K562 (cell line): ENCODE data around the gene ACTL10. TPM values are rescaled to one million over a fixed set of nuclear protein-coding genes. Genes with fewer than 3 reads are reported as not detected.
A peak's percentile ranks its signal among the peaks of the same experiment; 100 is the strongest.

Experiments
- ATF1 ChIP-seq, 2 experiments: fragments of 450-650 bp in 1 of 2; IDR thresholded peaks; 2 replicates each; pipeline ENCODE4 v1.6.1; 2016; ENCODE audit warnings: missing compliant biosample characterization in 1 of 2, missing genetic modification characterization in 1 of 2
- HMG20B ChIP-seq: fragments of 250-450 bp; sonication (Bioruptor Pico); IDR thresholded peaks from 2 replicates; pipeline ENCODE4 v1.5.0; 2021; ENCODE audit warnings: mild to moderate bottlenecking
- HOXB6 ChIP-seq: fragments of 250-450 bp; sonication (Bioruptor Pico); IDR thresholded peaks from 2 replicates; pipeline ENCODE4 v1.5.1; 2022; ENCODE audit warnings: mild to moderate bottlenecking, borderline replicate concordance
- JUND ChIP-seq, 2 experiments: IDR thresholded peaks; 2 replicates in 1 of 2; 3 replicates in 1 of 2; pipeline ENCODE4 v1.6.1; 2011; ENCODE audit warnings: borderline replicate concordance in 2 of 2, low read depth in 2 of 2, low read length in 2 of 2, improper control_type of control experiment in 1 of 2, missing biosample characterization in 1 of 2, missing genetic modification characterization in 1 of 2, missing genetic modification reagents in 1 of 2
- NR2C2 ChIP-seq, 2 experiments: fragments of 200-800 bp in 1 of 2; sonication (Bioruptor generic) in 1 of 2; sonication (generic) in 1 of 2; formaldehyde crosslinking in 1 of 2; IDR thresholded peaks; 2 replicates each; pipeline versions ENCODE4 v1.6.1 to v1.8.0; 2016 to 2022; ENCODE audit warnings: mild to moderate bottlenecking in 1 of 2, missing compliant biosample characterization in 1 of 2, missing genetic modification characterization in 1 of 2, missing genetic modification reagents in 1 of 2
- POLR2G ChIP-seq: fragments of 200-400 bp; formaldehyde crosslinking; IDR thresholded peaks from 2 replicates; pipeline ENCODE4 v1.6.1; 2017; ENCODE audit warnings: low read depth, mild to moderate bottlenecking, antibody characterized with exemption, low read length, moderate library complexity
- RBM34 ChIP-seq: fragments of 200-400 bp; formaldehyde crosslinking; IDR thresholded peaks from 2 replicates; pipeline ENCODE4 v1.6.1; 2018; ENCODE audit warnings: low read length, borderline replicate concordance; ENCODE audit not compliant: insufficient read depth
- ZNF507 ChIP-seq: conservative IDR thresholded peaks from 2 replicates; pipeline ENCODE4 v1.6.1; 2017; ENCODE audit warnings: missing genetic modification characterization, missing compliant biosample characterization
- polyA plus RNA-seq, 8 experiments: library from polyadenylated mRNA; depleted of rRNA in 4 of 8; stranded (reverse) in 5 of 8; unstranded in 3 of 8; fragments of >200 nt; fragmentation: Nextera tagmentation in 2 of 8; fragmentation: Illumina TruSeq in 1 of 8; extraction: Ambion mirVana in 2 of 8; extraction: Trizol in 1 of 8; gene quantifications; 2 replicates each; pipeline versions ENCODE4 v1.2.1 to v1.2.3, GENCODE V29; 2011 to 2014; ENCODE audit warnings: inconsistent platforms in 1 of 8, missing spikeins in 1 of 8
- total RNA-seq, 7 experiments: library from RNA; depleted of rRNA in 6 of 7; stranded (reverse); fragments of >200 nt in 6 of 7; fragmentation: Illumina TruSeq in 2 of 7; extraction: Trizol in 2 of 7; gene quantifications; 2 replicates each; pipeline versions ENCODE4 v1.2.1 to v1.2.3, GENCODE V29; 2011 to 2021; ENCODE audit warnings: low replicate concordance in 1 of 7
- TF ChIP-seq, protein P1 (sequence below): sonication (generic); formaldehyde crosslinking; IDR thresholded peaks from 2 replicates; pipeline ENCODE4 v1.8.0; 2023; ENCODE audit warnings: missing genetic modification reagents, mild to moderate bottlenecking, borderline replicate concordance
- TF ChIP-seq, protein P2 (sequence below), 2 experiments: fragments of 450-650 bp; formaldehyde crosslinking in 1 of 2; IDR thresholded peaks; 2 replicates each; pipeline versions ENCODE4 v1.4.0 to v1.6.1; 2014 to 2020; ENCODE audit warnings: mild to moderate bottlenecking in 2 of 2, borderline replicate concordance in 1 of 2, low read depth in 1 of 2
- TF ChIP-seq, protein P3 (sequence below): sonication (generic); formaldehyde crosslinking; IDR thresholded peaks from 2 replicates; pipeline ENCODE4 v1.8.1; 2022; ENCODE audit warnings: missing genetic modification reagents

Gene ACTL10
- total and polyA plus RNA-seq, 9 of the 15 experiments (the other 6 are each of a cell fraction or from before 2014, with no cell fraction given), result 0.07 to 0.14 TPM; not detected in 7

DNA sequence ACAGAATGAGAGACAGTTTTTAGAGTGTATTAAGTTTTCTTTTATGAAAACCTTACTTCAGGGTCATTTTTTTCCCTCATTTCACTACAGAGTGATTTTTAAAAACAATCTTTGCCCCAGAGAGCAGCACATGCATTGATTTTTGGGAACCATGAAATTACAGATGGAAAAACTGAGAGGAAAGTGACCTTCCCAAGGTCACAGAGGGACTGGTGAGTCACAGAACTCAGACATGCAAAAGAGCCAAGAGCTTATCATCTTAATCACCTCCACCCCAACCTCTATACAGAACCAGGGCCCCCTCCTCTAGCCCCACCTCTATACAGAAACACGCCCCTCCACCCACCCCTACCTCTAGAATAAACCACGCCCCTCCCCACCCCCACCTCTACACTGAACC lies 42.7 kb downstream of the ACTL10 start (continued):
- TF ChIP-seq, protein P1, sequence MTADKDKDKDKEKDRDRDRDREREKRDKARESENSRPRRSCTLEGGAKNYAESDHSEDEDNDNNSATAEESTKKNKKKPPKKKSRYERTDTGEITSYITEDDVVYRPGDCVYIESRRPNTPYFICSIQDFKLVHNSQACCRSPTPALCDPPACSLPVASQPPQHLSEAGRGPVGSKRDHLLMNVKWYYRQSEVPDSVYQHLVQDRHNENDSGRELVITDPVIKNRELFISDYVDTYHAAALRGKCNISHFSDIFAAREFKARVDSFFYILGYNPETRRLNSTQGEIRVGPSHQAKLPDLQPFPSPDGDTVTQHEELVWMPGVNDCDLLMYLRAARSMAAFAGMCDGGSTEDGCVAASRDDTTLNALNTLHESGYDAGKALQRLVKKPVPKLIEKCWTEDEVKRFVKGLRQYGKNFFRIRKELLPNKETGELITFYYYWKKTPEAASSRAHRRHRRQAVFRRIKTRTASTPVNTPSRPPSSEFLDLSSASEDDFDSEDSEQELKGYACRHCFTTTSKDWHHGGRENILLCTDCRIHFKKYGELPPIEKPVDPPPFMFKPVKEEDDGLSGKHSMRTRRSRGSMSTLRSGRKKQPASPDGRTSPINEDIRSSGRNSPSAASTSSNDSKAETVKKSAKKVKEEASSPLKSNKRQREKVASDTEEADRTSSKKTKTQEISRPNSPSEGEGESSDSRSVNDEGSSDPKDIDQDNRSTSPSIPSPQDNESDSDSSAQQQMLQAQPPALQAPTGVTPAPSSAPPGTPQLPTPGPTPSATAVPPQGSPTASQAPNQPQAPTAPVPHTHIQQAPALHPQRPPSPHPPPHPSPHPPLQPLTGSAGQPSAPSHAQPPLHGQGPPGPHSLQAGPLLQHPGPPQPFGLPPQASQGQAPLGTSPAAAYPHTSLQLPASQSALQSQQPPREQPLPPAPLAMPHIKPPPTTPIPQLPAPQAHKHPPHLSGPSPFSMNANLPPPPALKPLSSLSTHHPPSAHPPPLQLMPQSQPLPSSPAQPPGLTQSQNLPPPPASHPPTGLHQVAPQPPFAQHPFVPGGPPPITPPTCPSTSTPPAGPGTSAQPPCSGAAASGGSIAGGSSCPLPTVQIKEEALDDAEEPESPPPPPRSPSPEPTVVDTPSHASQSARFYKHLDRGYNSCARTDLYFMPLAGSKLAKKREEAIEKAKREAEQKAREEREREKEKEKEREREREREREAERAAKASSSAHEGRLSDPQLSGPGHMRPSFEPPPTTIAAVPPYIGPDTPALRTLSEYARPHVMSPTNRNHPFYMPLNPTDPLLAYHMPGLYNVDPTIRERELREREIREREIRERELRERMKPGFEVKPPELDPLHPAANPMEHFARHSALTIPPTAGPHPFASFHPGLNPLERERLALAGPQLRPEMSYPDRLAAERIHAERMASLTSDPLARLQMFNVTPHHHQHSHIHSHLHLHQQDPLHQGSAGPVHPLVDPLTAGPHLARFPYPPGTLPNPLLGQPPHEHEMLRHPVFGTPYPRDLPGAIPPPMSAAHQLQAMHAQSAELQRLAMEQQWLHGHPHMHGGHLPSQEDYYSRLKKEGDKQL, result no peak
- TF ChIP-seq, protein P2, sequence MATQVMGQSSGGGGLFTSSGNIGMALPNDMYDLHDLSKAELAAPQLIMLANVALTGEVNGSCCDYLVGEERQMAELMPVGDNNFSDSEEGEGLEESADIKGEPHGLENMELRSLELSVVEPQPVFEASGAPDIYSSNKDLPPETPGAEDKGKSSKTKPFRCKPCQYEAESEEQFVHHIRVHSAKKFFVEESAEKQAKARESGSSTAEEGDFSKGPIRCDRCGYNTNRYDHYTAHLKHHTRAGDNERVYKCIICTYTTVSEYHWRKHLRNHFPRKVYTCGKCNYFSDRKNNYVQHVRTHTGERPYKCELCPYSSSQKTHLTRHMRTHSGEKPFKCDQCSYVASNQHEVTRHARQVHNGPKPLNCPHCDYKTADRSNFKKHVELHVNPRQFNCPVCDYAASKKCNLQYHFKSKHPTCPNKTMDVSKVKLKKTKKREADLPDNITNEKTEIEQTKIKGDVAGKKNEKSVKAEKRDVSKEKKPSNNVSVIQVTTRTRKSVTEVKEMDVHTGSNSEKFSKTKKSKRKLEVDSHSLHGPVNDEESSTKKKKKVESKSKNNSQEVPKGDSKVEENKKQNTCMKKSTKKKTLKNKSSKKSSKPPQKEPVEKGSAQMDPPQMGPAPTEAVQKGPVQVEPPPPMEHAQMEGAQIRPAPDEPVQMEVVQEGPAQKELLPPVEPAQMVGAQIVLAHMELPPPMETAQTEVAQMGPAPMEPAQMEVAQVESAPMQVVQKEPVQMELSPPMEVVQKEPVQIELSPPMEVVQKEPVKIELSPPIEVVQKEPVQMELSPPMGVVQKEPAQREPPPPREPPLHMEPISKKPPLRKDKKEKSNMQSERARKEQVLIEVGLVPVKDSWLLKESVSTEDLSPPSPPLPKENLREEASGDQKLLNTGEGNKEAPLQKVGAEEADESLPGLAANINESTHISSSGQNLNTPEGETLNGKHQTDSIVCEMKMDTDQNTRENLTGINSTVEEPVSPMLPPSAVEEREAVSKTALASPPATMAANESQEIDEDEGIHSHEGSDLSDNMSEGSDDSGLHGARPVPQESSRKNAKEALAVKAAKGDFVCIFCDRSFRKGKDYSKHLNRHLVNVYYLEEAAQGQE (IDR thresholded peaks at IDR 0.05; ENCODE audit: borderline replicate concordance), result no peak
- TF ChIP-seq, protein P2 (CRISPR knock-in tag; IDR thresholded peaks at IDR 0.05; ENCODE audit: low read depth), result no peak
- TF ChIP-seq HOXB6 (CRISPR knock-in tag) (no peak), POLR2G (no peak), RBM34 (no peak), NR2C2 (CRISPR knock-in tag; IDR thresholded peaks at IDR 0.05) (no peak), NR2C2 (tag; IDR thresholded peaks at IDR 0.05) (peak; percentile 26; the same call in 1 of the 2 replicates), ZNF507 (tag) (no peak), JUND (IDR thresholded peaks at IDR 0.05; ENCODE audit: borderline replicate concordance, low read depth, low read length) (peak; percentile 91), JUND (tag; IDR thresholded peaks at IDR 0.05; ENCODE audit: borderline replicate concordance, low read depth, low read length) (peak; percentile 82; the same call in 2 of the 3 replicates), HMG20B (CRISPR knock-in tag) (no peak), ATF1 (CRISPR knock-in tag; IDR thresholded peaks at IDR 0.05) (no peak), ATF1 (tag; IDR thresholded peaks at IDR 0.05) (no peak)
- TF ChIP-seq, protein P3, sequence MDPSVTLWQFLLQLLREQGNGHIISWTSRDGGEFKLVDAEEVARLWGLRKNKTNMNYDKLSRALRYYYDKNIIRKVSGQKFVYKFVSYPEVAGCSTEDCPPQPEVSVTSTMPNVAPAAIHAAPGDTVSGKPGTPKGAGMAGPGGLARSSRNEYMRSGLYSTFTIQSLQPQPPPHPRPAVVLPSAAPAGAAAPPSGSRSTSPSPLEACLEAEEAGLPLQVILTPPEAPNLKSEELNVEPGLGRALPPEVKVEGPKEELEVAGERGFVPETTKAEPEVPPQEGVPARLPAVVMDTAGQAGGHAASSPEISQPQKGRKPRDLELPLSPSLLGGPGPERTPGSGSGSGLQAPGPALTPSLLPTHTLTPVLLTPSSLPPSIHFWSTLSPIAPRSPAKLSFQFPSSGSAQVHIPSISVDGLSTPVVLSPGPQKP (CRISPR knock-in tag), result no peak
